ENCODE data around the gene SLC26A2.
"Not testable (repeated sequence)": the region's sequence is repeated elsewhere in the genome, so short reads cannot be mapped to it uniquely, and the experiment has no call there.

SLC26A2 gene

GRCh38 chr5:149941795-149942194 is 18.8 kb upstream of the SLC26A2 start:
- in situ Hi-C loops (cut with MboI; ENCODE audit: low pct_unique_long_range_greater_than_20kb, low sequenced_read_pairs, unreplicated experiment): no loop called here
- no peak for DNase-seq (ENCODE audit: low spot score)
- no peak for TF ChIP-seq CTCF (IDR thresholded peaks at IDR 0.05; ENCODE audit: extremely low read depth, insufficient read depth, missing control alignments)

- in situ Hi-C loops (cut with MboI; ENCODE audit: low pct_unique_long_range_greater_than_20kb, low sequenced_read_pairs, unreplicated experiment): no loop called here
- TF ChIP-seq CTCF (IDR thresholded peaks at IDR 0.05; ENCODE audit: extremely low read depth, insufficient read depth, missing control alignments): no peak
Measured at GRCh38 chr5:149942199-149942598, 18.4 kb upstream of the SLC26A2 start.

GRCh38 chr5:149942741-149943169 is 17.8 kb upstream of the SLC26A2 start:
- in situ Hi-C loops (cut with MboI; ENCODE audit: low pct_unique_long_range_greater_than_20kb, low sequenced_read_pairs, unreplicated experiment); DNase-seq (ENCODE audit: low spot score): not testable (repeated sequence)

More at GRCh38 chr5:149942199-149942598, 18.4 kb upstream of the SLC26A2 start:
- no peak for DNase-seq (ENCODE audit: low spot score)

- in situ Hi-C loops (cut with MboI; ENCODE audit: low pct_unique_long_range_greater_than_20kb, low sequenced_read_pairs, unreplicated experiment); DNase-seq (ENCODE audit: low spot score): not testable (repeated sequence)
Measured at GRCh38 chr5:149943177-149943949, 17.2 kb upstream of the SLC26A2 start.

- in situ Hi-C loops (cut with MboI; ENCODE audit: low pct_unique_long_range_greater_than_20kb, low sequenced_read_pairs, unreplicated experiment): no loop called here
- no peak for DNase-seq (ENCODE audit: low spot score)
- no peak for TF ChIP-seq CTCF (IDR thresholded peaks at IDR 0.05; ENCODE audit: extremely low read depth, insufficient read depth, missing control alignments)
Measured at GRCh38 chr5:149944666-149945065, 15.9 kb upstream of the SLC26A2 start, which contains the start of gene PDE6A. Gene PDE6A (minus strand): TSS chr5:149944793. CDS start chr5:149944673, 120 bp downstream.

GRCh38 chr5:149946118-149946517 is 14.4 kb upstream of the SLC26A2 start:
- in situ Hi-C loops (cut with MboI; ENCODE audit: low pct_unique_long_range_greater_than_20kb, low sequenced_read_pairs, unreplicated experiment): no loop called here

GRCh38 chr5:149948993-149949392 is 11.6 kb upstream of the SLC26A2 start:
- no peak for DNase-seq (ENCODE audit: low spot score)
- no peak for TF ChIP-seq CTCF (IDR thresholded peaks at IDR 0.05; ENCODE audit: extremely low read depth, insufficient read depth, missing control alignments)
- in situ Hi-C loops (cut with MboI; ENCODE audit: low pct_unique_long_range_greater_than_20kb, low sequenced_read_pairs, unreplicated experiment): no loop called here

More at GRCh38 chr5:149946118-149946517, 14.4 kb upstream of the SLC26A2 start:
- TF ChIP-seq CTCF (IDR thresholded peaks at IDR 0.05; ENCODE audit: extremely low read depth, insufficient read depth, missing control alignments): no peak
- no peak for DNase-seq (ENCODE audit: low spot score)

Data from GM13977 (cell line).